Activated naive CD4-positive, alpha-beta T cell treated with anti-CD3 and anti-CD28 coated beads, Interleukin-2, amount 10 ng/mL, durations not matched to agents 7 days and 5 days (primary cell): ENCODE measurements around the gene MATCAP1.
A peak's percentile ranks its signal among the peaks of the same experiment; 100 is the strongest.

ENCODE experiments used
- CTCF ChIA-PET: fragments of 350-600 bp; sonication (Branson Sonifier 250); formaldehyde crosslinking; loops from one replicate; lab custom pipeline; 2021; ENCODE audit warnings: antibody characterized with exemption; lab: Charles Lee
- DNase-seq: peaks from one replicate; pipeline ENCODE4 v3.0.0-alpha.2; 2020
- H3K27ac Mint-ChIP-seq: one replicate; pipeline ENCODE4 v1.8.0; 2021; ENCODE audit warnings: mild to moderate bottlenecking, moderate library complexity, mixed read lengths
- H3K27me3 Mint-ChIP-seq: one replicate; pipeline ENCODE4 v1.8.0; 2021; ENCODE audit warnings: mild to moderate bottlenecking, mixed read lengths
- H3K36me3 Mint-ChIP-seq: one replicate; pipeline ENCODE4 v1.8.0; 2021; ENCODE audit warnings: mixed read lengths
- H3K4me1 Mint-ChIP-seq: one replicate; pipeline ENCODE4 v1.8.0; 2021; ENCODE audit warnings: mixed read lengths
- H3K4me3 Mint-ChIP-seq: one replicate; pipeline ENCODE4 v1.8.0; 2021; ENCODE audit warnings: mild to moderate bottlenecking, moderate library complexity, mixed read lengths
- H3K9me3 Mint-ChIP-seq: one replicate; pipeline ENCODE4 v1.8.0; 2021; ENCODE audit warnings: mixed read lengths

MATCAP1 gene

DNA sequence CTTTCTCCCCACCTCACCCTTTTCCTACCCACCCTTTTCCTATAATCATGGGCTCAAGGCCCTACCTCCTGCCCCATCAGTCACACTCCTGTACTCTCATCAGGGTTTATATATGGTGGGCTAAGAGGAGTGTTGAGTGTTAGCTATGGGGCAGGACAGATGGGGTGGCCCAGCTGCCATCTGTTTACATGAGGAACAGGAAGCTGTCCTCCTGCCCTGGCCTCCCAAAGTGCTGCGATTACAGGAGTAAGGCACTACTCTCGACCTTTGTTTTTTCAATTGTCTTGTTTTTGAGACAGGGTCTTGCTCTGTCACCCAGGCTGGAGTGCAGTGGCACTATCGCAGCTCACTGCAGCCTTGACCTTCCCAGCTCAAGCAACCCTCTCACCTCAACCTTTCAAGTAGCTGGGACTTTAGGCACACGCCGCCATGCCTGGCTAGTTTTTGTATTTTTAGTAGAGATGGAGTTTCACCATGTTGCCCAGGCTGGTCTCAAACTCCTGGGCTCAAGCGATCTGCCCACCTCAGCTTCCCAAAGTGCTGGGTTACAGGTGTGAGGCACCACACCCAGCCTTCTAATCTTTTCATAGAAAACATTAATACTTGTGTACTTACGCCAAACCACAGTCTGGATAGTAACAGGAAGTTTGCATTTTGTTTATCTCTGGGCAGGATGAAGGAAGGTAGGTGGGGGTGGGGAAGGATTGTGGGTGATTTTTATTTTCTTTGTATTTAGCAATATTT lies 25.7 kb downstream of the MATCAP1 start:
- DNase-seq, result peak; percentile 51
- CTCF ChIA-PET, result interaction anchor here (1.3 to 8.7 kb wide), 11 partner anchors 11 to 206 kb away, joined by 3 to 163 read pairs (median 4); partner anchors contain the start of genes MATCAP1 and NOL3
- Mint-ChIP-seq H3K27me3 (peaks cover 26% of the 10 kb centered on the region), H3K4me3 (peak overlapping the region; percentile 94), H3K9me3 (no peaks in the 10 kb centered on the region), H3K36me3 (peaks cover 53% of the 10 kb centered on the region), H3K4me1 (peaks cover 62% of the 10 kb centered on the region), H3K27ac (peak overlapping the region; percentile 100)

DNA sequence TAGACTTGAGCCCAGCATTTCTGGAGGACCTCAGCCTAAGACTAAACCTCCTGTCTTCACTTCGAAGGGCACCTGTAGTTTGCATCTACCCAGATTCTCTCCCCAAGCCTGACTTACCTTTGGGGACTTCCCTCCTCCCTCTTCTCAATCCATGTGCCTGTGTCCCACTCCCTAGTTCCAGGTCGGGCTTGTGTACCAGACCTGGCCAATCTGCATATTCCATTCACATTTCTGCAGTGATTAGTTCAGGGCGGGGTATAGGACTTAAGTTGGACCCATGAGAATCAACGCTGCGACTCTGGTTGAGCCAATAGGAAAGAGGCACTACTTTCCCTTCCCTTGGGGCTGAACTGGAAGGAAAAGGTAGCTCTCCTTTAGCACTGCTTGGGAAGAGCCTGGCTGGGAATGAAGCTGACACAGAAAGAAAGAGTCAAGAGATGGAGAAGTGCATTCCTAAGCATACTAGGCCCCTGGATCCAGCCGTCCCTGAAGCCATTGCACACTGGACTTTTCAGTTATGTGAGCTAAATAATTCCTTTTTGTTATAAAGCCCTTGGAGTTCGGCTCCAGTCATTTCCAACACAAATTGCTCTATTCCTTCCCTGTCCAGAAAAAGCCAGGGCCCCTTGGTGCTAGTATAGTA lies 26.5 kb downstream of the MATCAP1 start:
- no peak for DNase-seq

DNA sequence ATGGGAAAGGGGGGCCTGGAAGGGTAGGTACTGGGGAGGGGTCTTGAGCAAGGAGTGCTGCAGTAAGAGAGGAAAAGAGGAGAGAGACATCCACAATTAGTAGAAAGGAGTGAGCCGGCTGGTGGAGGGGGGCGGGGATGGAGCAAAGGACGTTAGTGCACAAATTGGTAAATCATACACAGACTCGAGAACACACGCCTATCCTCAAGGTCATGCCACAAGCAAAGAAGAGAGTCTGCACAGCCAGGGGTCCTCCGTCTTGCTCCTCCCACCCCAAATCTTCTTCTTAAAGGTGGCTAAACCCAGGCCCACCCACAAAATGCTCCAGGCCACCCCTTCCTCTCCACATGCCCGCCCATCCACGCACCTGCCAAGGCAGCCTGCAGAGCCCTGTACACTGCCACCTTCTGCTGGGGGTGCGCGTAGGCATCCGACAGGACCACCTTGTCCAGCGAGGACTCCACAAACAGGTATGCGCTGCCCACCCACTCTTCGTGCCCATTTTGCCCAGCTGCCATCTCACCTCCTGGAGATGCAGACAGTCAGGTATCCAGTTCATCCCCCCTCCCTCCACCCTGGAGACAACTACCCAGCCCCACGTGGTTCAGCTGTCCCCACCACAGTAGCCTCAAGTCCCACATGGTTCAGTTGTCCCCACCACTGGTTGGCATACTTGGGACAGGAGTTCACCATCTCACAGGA lies 27.5 kb downstream of the MATCAP1 start:
- DNase-seq, result no peak
- Mint-ChIP-seq H3K4me1 (peaks cover 65% of the 10 kb centered on the region), H3K27me3 (peaks cover 18% of the 10 kb centered on the region), H3K9me3 (no peaks in the 10 kb centered on the region), H3K36me3 (peaks cover 51% of the 10 kb centered on the region), H3K4me3 (peak overlapping the region; percentile 76), H3K27ac (peak overlapping the region; percentile 100)
- CTCF ChIA-PET, result interaction anchor here (1.2 to 8.7 kb wide), 19 partner anchors 12 to 428 kb away, joined by 3 to 163 read pairs (median 9); partner anchors contain the start of genes CBFB and NOL3

More for the DNA sequence above, 26.5 kb downstream of the MATCAP1 start:
- CTCF ChIA-PET, result interaction anchor here (1.3 to 8.7 kb wide), 10 partner anchors 12 to 205 kb away, joined by 3 to 163 read pairs (median 4); partner anchors contain the start of gene NOL3
- H3K27ac Mint-ChIP-seq, result peak overlapping the region; percentile 100
- H3K36me3 Mint-ChIP-seq, result peaks cover 55% of the 10 kb centered on the region
- no peaks in the 10 kb centered on the region for H3K9me3 Mint-ChIP-seq
- peak overlapping the region; percentile 94 for H3K4me3 Mint-ChIP-seq
- peaks cover 64% of the 10 kb centered on the region for H3K4me1 Mint-ChIP-seq
- peaks cover 18% of the 10 kb centered on the region for H3K27me3 Mint-ChIP-seq

DNA sequence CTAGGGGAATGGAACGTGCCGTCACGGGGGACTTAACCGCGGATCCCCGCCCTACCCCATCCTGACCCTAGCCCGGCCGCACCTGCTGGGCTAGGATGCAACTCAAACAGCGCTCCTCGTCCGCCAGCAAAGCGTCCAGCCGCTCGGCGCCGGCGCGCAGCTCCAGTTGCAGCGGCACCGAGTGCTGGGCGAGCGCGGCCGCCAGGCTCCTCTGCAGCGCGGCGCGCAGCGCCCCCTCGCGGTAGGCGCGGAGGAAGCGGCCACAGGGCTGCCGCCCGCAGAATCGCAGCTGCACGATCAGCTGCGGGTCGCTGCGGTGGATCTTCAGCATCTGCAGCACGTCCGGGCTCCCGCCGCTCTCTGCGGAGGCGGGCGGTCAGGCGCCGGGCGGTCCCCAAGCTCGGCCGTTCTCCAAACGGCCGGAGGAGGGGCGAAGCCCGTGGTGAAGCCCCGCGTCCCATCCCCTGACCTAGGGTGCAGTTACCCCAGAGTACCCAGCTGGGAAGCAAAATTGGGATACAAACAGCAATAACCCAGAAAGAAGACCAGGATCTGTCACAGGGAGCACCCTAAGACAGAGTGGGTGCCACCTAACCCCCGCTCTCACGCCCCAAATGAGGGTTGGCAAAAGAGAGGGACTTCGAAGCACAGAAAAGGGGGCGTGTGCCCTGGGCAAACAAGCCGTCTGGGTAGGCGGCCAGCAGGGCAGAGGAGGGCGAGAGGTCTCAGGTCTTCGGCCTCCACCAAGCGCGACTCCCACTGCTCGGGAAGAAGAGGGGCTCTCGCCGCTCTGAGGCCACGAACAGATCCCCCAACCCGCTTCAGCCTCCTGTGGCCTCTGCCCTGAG lies 28.2 kb downstream of the MATCAP1 start:
- Mint-ChIP-seq H3K36me3 (peaks cover 46% of the 10 kb centered on the region), H3K27me3 (peaks cover 17% of the 10 kb centered on the region), H3K9me3 (no peaks in the 10 kb centered on the region), H3K27ac (peak overlapping the region; percentile 33), H3K4me1 (peaks cover 67% of the 10 kb centered on the region), H3K4me3 (peak overlapping the region; percentile 76)
- CTCF ChIA-PET, result interaction anchor here (0.6 to 8.7 kb wide), 46 partner anchors 8 to 427 kb away, joined by 3 to 163 read pairs (median 4); partner anchors contain the start of genes CBFB, CES4A, HSF4 and NOL3
- DNase-seq, result peak; percentile 84

DNA sequence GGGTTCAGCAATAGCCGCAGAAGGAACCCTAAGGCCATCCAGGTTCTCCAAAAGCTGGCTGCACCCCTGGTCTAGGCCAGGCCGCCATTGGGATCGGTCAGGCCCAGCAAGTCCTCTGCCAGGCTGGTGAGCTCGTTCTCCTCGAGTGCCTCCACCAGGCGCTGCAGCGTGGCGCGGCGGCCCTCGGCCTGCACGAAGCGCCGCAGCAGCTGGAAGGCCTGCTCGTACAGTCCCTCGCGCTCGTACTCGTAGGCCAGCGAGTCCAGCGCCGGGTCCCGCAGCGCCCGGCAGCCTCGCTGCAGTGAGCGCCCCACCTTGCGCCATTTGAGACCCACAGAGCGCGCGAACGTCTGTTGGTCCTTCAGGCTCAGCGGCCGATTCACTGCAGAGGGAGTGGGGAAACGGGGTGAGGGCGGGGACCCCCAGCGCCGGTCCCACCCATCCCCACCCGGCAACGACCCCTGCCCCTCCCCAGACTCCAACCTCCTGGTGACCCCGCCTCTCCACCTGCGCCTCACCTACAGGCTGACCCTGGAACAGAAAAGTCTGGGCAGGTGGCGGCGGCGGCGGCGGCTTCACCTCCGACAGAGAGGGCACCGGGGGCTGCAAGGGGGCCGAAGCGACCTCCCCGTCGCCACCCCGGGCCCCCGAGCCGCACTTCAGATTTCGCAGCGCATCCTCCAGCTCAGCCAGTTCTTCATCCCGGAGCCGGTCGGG lies 29.0 kb downstream of the MATCAP1 start:
- H3K4me3 Mint-ChIP-seq, result peak overlapping the region; percentile 76
- DNase-seq, result no peak
- H3K4me1 Mint-ChIP-seq, result peaks cover 67% of the 10 kb centered on the region
- H3K36me3 Mint-ChIP-seq, result peaks cover 41% of the 10 kb centered on the region
- no peaks in the 10 kb centered on the region for H3K9me3 Mint-ChIP-seq
- CTCF ChIA-PET, result interaction anchor here (0.6 to 8.7 kb wide), 47 partner anchors 9 to 426 kb away, joined by 3 to 163 read pairs (median 4); partner anchors contain the start of genes CBFB, CES4A, HSF4 and NOL3
- peaks cover 17% of the 10 kb centered on the region for H3K27me3 Mint-ChIP-seq
- H3K27ac Mint-ChIP-seq, result no peak overlapping the region

DNA sequence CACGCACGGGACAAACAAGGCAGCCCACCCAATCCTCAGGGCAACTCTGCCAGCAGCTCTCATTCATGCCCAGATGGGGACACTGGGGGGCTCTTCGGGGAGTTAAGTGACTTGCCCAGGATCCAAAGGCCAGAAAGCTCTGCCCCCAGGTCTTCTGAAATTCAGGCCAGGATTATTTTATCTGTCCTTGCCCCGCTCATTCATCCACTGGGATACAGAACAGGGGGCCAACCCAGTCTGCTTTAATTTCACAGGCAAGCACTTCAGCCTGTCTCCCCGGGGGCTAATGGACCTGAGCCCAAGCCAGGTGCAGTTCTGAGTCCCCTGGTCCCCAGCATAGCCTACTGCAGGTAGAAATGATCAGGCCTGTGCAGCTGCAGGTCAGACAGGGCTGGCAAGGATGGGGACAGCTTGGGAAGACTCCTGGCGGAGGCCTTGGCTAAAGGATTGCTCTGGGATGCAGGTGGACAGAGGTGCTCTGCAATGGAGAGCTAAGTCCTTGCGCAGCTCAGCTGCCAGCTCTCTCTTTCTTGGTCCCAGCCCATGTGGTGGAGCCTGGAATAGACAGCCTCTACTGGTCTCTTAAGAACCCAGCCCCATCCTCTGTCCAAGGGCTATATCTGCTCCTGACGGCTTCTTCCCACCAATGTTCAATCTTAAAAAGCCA lies 32.2 kb downstream of the MATCAP1 start:
- CTCF ChIA-PET, result interaction anchor here (0.7 to 1.7 kb wide), 15 partner anchors 9 to 204 kb away, joined by 3 to 8 read pairs (median 4); no protein-coding TSS in a partner anchor
- Mint-ChIP-seq H3K9me3 (no peaks in the 10 kb centered on the region), H3K27me3 (peaks cover 20% of the 10 kb centered on the region), H3K4me3 (peak overlapping the region; percentile 70), H3K36me3 (peaks cover 44% of the 10 kb centered on the region), H3K27ac (peak overlapping the region; percentile 76), H3K4me1 (peaks cover 48% of the 10 kb centered on the region)
- DNase-seq, result no peak

DNA sequence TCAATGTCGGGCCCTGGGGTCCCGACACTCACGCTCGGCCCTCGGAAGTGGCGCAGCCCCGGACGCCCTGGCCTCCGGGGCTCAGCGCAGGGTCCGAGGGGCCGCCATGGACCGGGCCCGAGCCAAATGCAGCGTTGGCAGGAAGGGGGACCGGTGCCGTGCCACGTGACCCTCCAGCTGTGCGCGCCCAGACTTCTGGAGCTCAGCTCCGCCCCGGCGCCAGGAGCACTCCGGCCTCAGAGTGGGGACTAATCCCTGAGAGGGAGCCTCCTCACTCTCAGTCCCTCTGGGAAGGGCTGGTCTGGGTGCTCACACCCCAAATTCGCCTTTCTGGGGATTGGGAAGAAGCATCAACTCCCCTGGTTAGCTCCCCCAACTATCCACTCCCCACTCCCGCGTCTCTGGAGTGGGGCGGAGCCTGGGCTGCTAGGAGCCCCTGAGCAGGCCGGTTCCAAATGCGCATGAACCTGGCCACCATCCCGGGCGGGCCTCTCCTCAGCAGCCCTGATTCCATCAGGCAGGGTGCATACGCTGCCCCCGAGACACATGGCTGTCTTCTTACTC lies 32.8 kb downstream of the MATCAP1 start, which contains the start of gene B3GNT9:
Gene B3GNT9, minus strand, starts transcription at position 166 of the 564 bp plus-strand sequence. CDS start 513 bp downstream, outside the sequence.
- CTCF ChIA-PET, result interaction anchor here (0.7 to 1.7 kb wide), 11 partner anchors 9 to 370 kb away, joined by 3 to 8 read pairs (median 4); no protein-coding TSS in a partner anchor
- DNase-seq, result peak; percentile 72
- Mint-ChIP-seq H3K27ac (peak within 1 kb of the TSS; percentile 76), H3K27me3 (peaks cover 20% of the 10 kb centered on the region), H3K36me3 (peaks cover 44% of the 10 kb centered on the region), H3K4me3 (peak within 1 kb of the TSS; percentile 70), H3K9me3 (no peaks in the 10 kb centered on the region), H3K4me1 (peaks cover 41% of the 10 kb centered on the region)

DNA sequence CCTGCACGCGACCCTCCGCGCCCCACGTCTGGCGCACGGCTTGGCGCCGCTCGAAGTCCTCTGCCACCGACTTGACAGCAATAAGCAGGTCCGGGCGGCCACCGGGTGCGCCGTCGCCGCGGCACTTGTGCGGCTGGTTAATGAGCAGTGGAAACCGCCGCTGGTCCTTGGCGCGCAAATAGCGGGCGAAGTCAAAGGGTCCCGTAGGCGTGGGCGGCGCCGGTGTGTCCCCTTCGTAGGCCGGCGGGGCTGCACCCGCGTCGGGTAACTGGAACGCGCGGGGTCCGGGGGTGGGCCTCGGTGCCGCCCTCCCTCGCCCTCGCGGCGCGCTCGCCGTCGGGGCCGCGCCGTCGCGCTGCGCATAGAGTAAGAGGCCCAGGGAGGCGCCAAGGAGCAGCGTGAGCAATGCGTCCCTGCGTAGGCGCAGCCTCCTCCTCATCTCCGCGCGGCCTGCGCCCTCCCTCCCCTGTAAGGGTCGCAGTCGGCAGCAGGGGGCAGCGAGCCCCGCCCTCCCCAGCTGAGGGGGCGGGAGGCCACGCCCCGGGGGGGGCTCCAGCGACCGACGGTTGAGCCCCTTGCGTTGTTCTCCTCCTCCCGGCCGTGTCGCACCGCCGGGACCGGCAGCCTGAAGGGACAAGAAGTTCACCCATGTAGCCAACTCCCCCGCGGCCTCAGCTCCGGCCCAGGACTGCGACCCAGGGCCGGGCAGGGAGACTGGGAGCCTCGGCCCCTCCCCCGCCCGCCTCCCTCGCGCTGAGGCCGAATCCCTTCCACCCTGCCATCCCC lies 33.5 kb downstream of the MATCAP1 start:
- peaks cover 49% of the 10 kb centered on the region for H3K36me3 Mint-ChIP-seq
- CTCF ChIA-PET, result interaction anchor here (0.7 to 1.7 kb wide), 11 partner anchors 8 to 371 kb away, joined by 3 to 8 read pairs (median 4); no protein-coding TSS in a partner anchor
- H3K27ac Mint-ChIP-seq, result no peak overlapping the region
- peaks cover 19% of the 10 kb centered on the region for H3K27me3 Mint-ChIP-seq
- peaks cover 37% of the 10 kb centered on the region for H3K4me1 Mint-ChIP-seq
- peak overlapping the region; percentile 70 for H3K4me3 Mint-ChIP-seq
- no peaks in the 10 kb centered on the region for H3K9me3 Mint-ChIP-seq
- peak; percentile 66 for DNase-seq

DNA sequence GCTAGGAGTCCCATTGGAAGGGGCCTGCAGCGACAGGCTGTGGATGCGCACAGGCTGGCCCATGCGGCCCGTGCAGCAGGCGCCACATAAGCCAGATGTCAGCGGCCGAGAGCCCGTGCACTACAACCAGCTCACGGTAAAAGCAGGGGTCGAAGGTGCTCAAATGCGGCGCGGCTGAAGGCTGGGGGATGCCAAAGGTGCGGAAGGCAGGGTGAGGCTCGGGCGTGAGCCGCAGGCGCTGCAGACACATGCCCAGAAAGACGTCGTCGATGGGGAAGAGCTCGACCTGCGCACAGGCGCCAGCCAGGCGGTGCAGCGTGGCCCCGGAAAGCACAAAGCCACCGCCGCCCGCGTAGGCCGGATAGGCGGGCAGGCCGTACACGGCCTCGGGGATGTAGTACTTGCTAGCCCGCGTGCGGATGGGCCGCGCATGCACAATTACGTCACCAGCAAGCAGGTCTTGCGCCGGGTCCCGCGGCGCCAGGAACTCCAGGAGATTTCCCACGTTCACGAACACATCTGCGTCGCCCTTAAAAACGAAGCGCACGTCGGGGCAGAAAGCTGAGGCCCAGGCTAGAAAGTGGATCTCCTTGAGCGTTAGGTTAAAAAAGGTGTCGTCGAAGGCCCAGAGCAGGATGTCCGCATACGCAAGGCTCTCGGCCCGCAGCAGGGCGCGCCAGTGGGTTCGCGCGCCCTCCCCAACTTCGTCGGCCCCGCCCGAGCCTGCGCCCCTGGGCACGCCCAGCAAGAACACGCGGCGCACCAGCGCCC lies 34.3 kb downstream of the MATCAP1 start:
- Mint-ChIP-seq H3K4me1 (peaks cover 35% of the 10 kb centered on the region), H3K27ac (no peak overlapping the region), H3K4me3 (peak overlapping the region; percentile 26), H3K9me3 (no peaks in the 10 kb centered on the region), H3K27me3 (peaks cover 16% of the 10 kb centered on the region), H3K36me3 (peaks cover 55% of the 10 kb centered on the region)
- CTCF ChIA-PET, result interaction anchor here (1.4 to 1.6 kb wide), 2 partner anchors 132 to 136 kb away, joined by 3 to 7 read pairs; no protein-coding TSS in a partner anchor
- no peak for DNase-seq

DNA sequence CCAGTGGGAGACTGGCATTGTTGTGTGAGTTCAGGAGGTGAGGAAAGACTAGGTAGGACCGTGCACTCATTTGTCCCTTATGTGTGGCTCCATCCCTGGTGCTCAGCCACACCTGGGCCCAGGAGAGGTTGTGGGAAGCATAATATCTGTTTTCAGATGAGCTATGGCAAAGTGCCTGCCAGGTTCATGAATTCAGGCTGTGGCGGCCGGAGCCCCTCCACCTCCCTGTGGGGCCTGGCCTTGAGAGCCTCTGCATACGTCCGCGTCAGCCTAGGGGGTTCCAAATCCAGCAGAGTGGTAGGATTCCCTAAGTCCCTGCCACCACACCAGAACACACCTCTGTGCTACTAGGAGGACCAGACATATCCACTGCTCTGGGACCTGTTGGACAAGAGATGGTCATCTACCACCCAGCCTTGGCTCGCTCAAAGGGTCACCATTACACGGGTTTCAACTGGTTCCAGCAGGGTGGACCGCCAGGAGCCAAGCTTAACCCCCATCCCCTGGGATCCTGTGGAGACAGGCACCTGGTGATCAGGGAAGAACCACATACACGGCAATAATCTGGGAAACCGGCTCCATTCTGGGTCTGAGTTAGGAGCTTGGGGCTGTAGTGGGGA lies 35.0 kb downstream of the MATCAP1 start:
- peak overlapping the region; percentile 44 for H3K27ac Mint-ChIP-seq

More for the DNA sequence above, 35.0 kb downstream of the MATCAP1 start:
- H3K4me3 Mint-ChIP-seq, result peak overlapping the region; percentile 26
- CTCF ChIA-PET, result interaction anchor here (1.4 to 1.6 kb wide), 2 partner anchors 131 to 135 kb away, joined by 3 to 7 read pairs; no protein-coding TSS in a partner anchor
- no peaks in the 10 kb centered on the region for H3K9me3 Mint-ChIP-seq
- H3K36me3 Mint-ChIP-seq, result peaks cover 54% of the 10 kb centered on the region
- no peak for DNase-seq
- peaks cover 16% of the 10 kb centered on the region for H3K27me3 Mint-ChIP-seq
- H3K4me1 Mint-ChIP-seq, result peaks cover 30% of the 10 kb centered on the region
